Lung (tissue), 12 donors: ENCODE measurements around the gene E4F1. TPM values are rescaled to one million over a fixed set of nuclear protein-coding genes. Genes with fewer than 3 reads are reported as not detected.

Source experiments
- ATAC-seq: fragments of 200-7000 bp; cut with Tn5 transposase; one replicate; pipeline ENCODE4 v1.9.1; 2020; ENCODE audit warnings: moderate number of reproducible peaks; ENCODE audit not compliant: insufficient read depth, low FRiP score
- DNase-seq, 3 donors: peaks; one replicate each; pipeline ENCODE4 v3.0.0-alpha.2; 2013 to 2017
- H3K27ac ChIP-seq, 2 donors: one replicate each; pipeline ENCODE4 v1.5.1; 2013; ENCODE audit warnings: mild to moderate bottlenecking in 2 of 2, moderate library complexity in 2 of 2, control low read depth in 1 of 2, inconsistent platforms in 1 of 2, low read depth in 1 of 2, low read length in 1 of 2
- H3K27me3 ChIP-seq, 3 donors: one replicate each; pipeline ENCODE4 v1.5.1; 2013; ENCODE audit warnings: low read length in 2 of 3; ENCODE audit not compliant: control insufficient read depth in 3 of 3, insufficient read depth in 3 of 3
- H3K36me3 ChIP-seq, 4 donors: one replicate each; pipeline ENCODE4 v1.5.1; 2013; ENCODE audit warnings: low read length in 4 of 4, mild to moderate bottlenecking in 1 of 4, moderate library complexity in 1 of 4; ENCODE audit not compliant: control insufficient read depth in 4 of 4, insufficient read depth in 4 of 4
- H3K4me1 ChIP-seq, 5 donors: one replicate each; pipeline ENCODE4 v1.5.1; 2013; ENCODE audit warnings: low read length in 5 of 5, mild to moderate bottlenecking in 2 of 5, moderate library complexity in 1 of 5; ENCODE audit not compliant: control insufficient read depth in 5 of 5, insufficient read depth in 5 of 5
- H3K4me3 ChIP-seq: one replicate; pipeline ENCODE4 v1.5.1; 2013; ENCODE audit warnings: mild to moderate bottlenecking, control low read depth, moderate library complexity
- H3K9ac ChIP-seq, 2 donors: one replicate each; pipeline ENCODE4 v1.5.1; 2013; ENCODE audit warnings: low read length in 2 of 2, control low read depth in 1 of 2; ENCODE audit not compliant: insufficient read depth in 1 of 2
- H3K9me3 ChIP-seq, 4 donors: one replicate each; pipeline ENCODE4 v1.5.1; 2013; ENCODE audit warnings: low read length in 3 of 4, mild to moderate bottlenecking in 1 of 4, moderate library complexity in 1 of 4; ENCODE audit not compliant: control insufficient read depth in 4 of 4, insufficient read depth in 3 of 4
- CTCF ChIP-seq: IDR thresholded peaks from 2 replicates; pipeline ENCODE4 v1.5.1; 2012; ENCODE audit warnings: mild to moderate bottlenecking; ENCODE audit errors: control extremely low read depth, extremely low read depth
- WGBS, 2 donors: extraction: QIAGEN DNeasy Blood & Tissue Kit; methylation state at CpG; one replicate each; pipeline ENCODE4 v1.1.7; 2013; 5-methylcytosine and 5-hydroxymethylcytosine counted together
- polyA plus RNA-seq, 2 donors: library from polyadenylated mRNA; stranded (reverse); fragments of 200-250 nt; gene quantifications; one replicate each; pipeline ENCODE4 v1.2.1, GENCODE V29; 2013
- total RNA-seq, 2 donors: library from RNA; depleted of rRNA in 1 of 2; stranded (reverse); fragments of >200 nt in 1 of 2; gene quantifications; one replicate each; pipeline ENCODE4 v1.2.1, GENCODE V29; 2014 to 2021
- donor health status: control.
- donor health status: control.
- donor health status: Bipolar disorder and iron deficiency.
- donor health status: healthy.
- donor health status: DM: yes; HTN: yes; CAD: no.

E4F1 gene
- total and polyA plus RNA-seq, 4 donors, result 21.0 to 30.2 (median 24.8) TPM

- DNase-seq (no peak), ATAC-seq (no peak)
- 96 to 97% methylated on average over 10 of the region's 10 CpGs for WGBS, 2 donors
- no peaks in the 10 kb centered on the region for H3K4me1 ChIP-seq
- H3K4me3 ChIP-seq, result no peak overlapping the region
- TF ChIP-seq CTCF, result no peak
- H3K27me3 ChIP-seq, result no peaks in the 10 kb centered on the region
- peaks cover 4 to 70% (median 11%) of the 10 kb centered on the region in 4 donors for H3K36me3 ChIP-seq
- H3K27ac ChIP-seq, result no peak overlapping the region
- no peak overlapping the region for H3K9ac ChIP-seq
- no peaks in the 10 kb centered on the region for H3K9me3 ChIP-seq
These were observed 47.9 kb upstream of the E4F1 start for GRCh38 chr16:2175454-2175853.

DNA sequence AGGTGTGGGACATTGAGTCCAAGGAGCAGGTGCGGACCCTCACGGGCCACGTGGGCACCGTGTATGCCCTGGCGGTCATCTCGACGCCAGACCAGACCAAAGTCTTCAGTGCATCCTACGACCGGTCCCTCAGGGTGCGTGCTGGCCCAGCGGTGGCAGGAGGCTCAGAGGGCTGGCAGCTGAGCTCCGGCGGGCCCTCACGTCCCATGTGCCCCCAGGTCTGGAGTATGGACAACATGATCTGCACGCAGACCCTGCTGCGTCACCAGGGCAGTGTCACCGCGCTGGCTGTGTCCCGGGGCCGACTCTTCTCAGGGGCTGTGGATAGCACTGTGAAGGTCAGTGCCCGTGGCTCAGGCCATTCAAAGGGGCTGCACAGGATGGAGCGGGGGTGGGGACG, 47.3 kb upstream of the E4F1 start:
- no peak for TF ChIP-seq CTCF
- Histone ChIP-seq H3K9me3 (no peaks in the 10 kb centered on the region), H3K36me3 (peaks cover 4 to 68% (median 11%) of the 10 kb centered on the region in 4 donors), H3K9ac (no peak overlapping the region), H3K4me1 (no peaks in the 10 kb centered on the region), H3K27me3 (no peaks in the 10 kb centered on the region), H3K27ac (no peak overlapping the region), H3K4me3 (no peak overlapping the region)
- WGBS, 2 donors, result 96% methylated on average over 23 of the region's 23 CpGs
- ATAC-seq, result no peak
- no peak for DNase-seq

DNA sequence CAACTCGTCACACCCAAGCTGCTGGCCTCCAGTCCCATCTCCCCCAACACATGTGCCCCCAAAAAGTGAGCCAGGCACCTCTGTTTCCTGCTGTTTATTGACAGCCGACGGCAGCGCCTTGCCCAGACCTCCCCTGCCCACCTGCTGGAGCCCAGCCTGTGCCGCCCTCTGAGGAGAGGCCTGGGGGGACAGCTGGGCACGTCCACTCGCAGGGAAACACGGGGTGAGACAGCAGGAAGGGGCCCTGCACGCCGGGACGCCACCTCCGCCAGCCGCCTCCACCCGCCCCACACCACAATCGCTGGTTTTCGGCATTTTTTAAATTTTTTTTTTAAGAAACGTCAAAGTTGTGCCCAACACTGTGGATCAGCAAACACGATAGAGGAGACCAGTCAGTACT, 46.3 kb upstream of the E4F1 start:
- H3K27me3 ChIP-seq, result no peaks in the 10 kb centered on the region
- H3K4me3 ChIP-seq, result no peak overlapping the region
- no peaks in the 10 kb centered on the region for H3K4me1 ChIP-seq
- peaks cover 4 to 57% (median 11%) of the 10 kb centered on the region in 4 donors for H3K36me3 ChIP-seq
- ATAC-seq, result no peak
- H3K9me3 ChIP-seq, result no peaks in the 10 kb centered on the region
- WGBS, 2 donors, result 93 to 94% methylated on average over 18 of the region's 18 CpGs
- no peak overlapping the region for H3K9ac ChIP-seq
- no peak for DNase-seq
- TF ChIP-seq CTCF, result no peak
- H3K27ac ChIP-seq, result no peak overlapping the region

GRCh38 chr16:2177561-2177960, 45.8 kb upstream of the E4F1 start:
- no peak for ATAC-seq

More at GRCh38 chr16:2177561-2177960, 45.8 kb upstream of the E4F1 start:
- Histone ChIP-seq H3K9ac (no peak overlapping the region), H3K4me3 (no peak overlapping the region), H3K27me3 (no peaks in the 10 kb centered on the region), H3K36me3 (peaks cover 4 to 55% (median 11%) of the 10 kb centered on the region in 4 donors), H3K4me1 (no peaks in the 10 kb centered on the region), H3K9me3 (no peaks in the 10 kb centered on the region), H3K27ac (no peak overlapping the region)
- 94 to 95% methylated on average over 20 of the region's 20 CpGs for WGBS, 2 donors
- TF ChIP-seq CTCF, result no peak
- no peak for DNase-seq
